ENCODE data around the gene ELAC2.

DNA sequence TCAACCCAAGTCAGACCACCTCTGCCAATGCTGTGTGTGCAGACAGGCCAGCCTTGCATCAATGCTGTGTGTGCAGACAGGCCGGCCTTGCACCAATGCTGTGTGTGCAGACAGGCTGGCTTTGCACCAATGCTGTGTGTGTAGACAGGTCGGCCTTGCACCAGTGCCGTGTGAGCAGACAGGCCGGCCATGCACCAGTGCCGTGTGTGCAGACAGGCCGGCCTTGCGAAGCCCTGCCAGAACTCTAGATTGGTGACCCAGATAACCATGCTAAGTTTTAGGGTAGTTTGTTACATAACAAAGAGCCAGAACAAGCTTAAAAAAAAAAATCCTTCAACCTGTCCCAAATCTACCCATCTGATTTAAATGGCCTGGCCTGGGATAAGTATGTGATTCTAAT lies 54.3 kb downstream of the ELAC2 start:
- no peak for TF ChIP-seq POLR2A (IDR thresholded peaks at IDR 0.05)
- TF ChIP-seq, protein P1, sequence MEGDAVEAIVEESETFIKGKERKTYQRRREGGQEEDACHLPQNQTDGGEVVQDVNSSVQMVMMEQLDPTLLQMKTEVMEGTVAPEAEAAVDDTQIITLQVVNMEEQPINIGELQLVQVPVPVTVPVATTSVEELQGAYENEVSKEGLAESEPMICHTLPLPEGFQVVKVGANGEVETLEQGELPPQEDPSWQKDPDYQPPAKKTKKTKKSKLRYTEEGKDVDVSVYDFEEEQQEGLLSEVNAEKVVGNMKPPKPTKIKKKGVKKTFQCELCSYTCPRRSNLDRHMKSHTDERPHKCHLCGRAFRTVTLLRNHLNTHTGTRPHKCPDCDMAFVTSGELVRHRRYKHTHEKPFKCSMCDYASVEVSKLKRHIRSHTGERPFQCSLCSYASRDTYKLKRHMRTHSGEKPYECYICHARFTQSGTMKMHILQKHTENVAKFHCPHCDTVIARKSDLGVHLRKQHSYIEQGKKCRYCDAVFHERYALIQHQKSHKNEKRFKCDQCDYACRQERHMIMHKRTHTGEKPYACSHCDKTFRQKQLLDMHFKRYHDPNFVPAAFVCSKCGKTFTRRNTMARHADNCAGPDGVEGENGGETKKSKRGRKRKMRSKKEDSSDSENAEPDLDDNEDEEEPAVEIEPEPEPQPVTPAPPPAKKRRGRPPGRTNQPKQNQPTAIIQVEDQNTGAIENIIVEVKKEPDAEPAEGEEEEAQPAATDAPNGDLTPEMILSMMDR (IDR thresholded peaks at IDR 0.05) = no peak

Data from Peyer's patch (tissue), 4 donors.